ENCODE data around the gene AARS2. TPM values are rescaled to one million over a fixed set of nuclear protein-coding genes. Genes with fewer than 3 reads are reported as not detected.

The AARS2 gene
- total RNA-seq, 2 donors from 2014 or later = 9.6 to 17.8 TPM

- Histone ChIP-seq H3K4me1 (peaks cover 12% of the 10 kb centered on the region), H3K27me3 (peaks cover 0 to 15% of the 10 kb centered on the region in 2 donors), H3K27ac (no peak overlapping the region), H3K4me3 (no peak overlapping the region), H3K9me3 (no peaks in the 10 kb centered on the region), H3K36me3 (replicated peaks in 1 of 2; ENCODE audit: insufficient read depth in 1 of 2, low read depth in 2 of 2) (no peaks in the 10 kb centered on the region)
- intact Hi-C loops (cut with DNase I) = no loop called here
- ATAC-seq (no peak), DNase-seq (no peak)
- no peak for TF ChIP-seq POLR2A (IDR thresholded peaks at IDR 0.05)
- TF ChIP-seq CTCF (IDR thresholded peaks at IDR 0.05) = no peak
- 69 to 82% methylated on average over 22 to 23 of the region's 23 CpGs for WGBS, 2 donors
Measured at GRCh38 chr6:44276667-44277640, 36.2 kb downstream of the AARS2 start.

DNA sequence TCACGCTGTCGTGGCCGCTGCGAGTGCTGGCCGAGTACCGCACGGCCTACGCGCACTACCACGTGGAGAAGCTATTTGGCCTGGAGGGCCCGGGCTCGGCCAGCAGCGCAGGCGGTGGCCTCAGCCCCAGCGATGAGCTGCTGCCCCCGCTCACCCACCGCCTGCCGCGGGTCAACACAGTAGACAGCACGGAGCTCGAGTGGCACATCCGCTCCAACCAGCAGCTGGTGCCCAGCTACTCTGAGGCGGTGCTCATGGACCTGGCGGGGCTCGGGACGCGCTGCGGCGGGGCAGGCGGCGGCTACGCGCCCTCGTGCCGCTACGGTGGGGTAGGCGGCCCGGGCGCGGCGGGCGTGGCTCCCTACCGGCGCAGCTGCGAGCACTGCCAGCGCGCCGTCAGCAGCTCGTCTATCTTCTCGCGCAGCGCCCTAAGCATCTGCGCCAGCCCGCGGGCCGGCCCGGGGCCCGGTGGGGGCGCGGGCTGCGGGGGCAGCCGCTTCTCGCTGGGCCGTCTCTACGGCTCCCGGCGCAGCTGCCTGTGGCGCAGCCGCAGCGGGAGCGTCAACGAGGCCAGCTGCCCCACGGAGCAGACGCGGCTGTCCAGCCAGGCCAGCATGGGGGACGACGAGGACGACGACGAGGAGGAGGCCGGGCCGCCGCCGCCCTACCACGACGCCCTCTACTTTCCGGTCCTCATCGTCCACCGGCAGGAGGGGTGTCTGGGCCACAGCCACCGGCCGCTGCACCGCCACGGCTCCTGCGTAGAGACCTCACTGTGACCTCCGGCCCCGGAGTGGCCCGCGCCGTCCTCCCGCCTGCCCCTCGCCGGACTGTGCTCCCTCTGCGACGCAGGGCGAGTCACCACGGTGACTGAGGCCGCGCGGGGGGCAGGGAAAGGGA is 37.1 kb downstream of the AARS2 start:
- TF ChIP-seq POLR2A (IDR thresholded peaks at IDR 0.05) (no peak), CTCF (IDR thresholded peaks at IDR 0.05) (no peak)
- peaks cover 0 to 15% of the 10 kb centered on the region in 2 donors for H3K27me3 ChIP-seq
- ATAC-seq = peak; percentile 42

DNA sequence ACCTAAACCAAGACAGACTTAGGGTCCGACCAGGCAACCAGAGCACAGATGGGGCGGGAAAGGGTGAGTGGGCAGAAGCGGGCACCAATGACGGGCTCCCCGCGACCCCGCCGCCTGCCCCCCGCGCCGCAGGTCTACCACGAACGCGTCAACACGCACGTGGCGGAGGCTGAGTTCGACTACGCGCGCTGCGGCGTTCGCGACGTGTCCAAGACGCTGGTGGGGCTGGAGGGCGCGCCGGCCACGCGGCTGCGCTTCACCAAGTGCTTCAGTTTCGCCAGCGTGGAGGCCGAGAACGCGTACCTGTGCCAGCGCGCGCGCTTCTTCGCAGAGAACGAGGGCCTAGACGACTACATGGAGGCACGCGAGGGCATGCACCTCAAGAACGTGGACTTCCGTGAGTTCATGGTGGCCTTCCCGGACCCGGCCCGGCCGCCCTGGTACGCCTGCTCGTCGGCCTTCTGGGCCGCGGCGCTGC is 37.8 kb downstream of the AARS2 start:
- 74 to 83% methylated on average over 41 to 59 of the region's 59 CpGs for WGBS, 2 donors

More for the DNA sequence above, 37.1 kb downstream of the AARS2 start:
- H3K27ac ChIP-seq = no peak overlapping the region
- intact Hi-C loops (cut with DNase I) = no loop called here
- no peaks in the 10 kb centered on the region for H3K9me3 ChIP-seq
- DNase-seq = peak in 1 of 4 donors; percentile 42
- peaks cover 12% of the 10 kb centered on the region for H3K4me1 ChIP-seq
- WGBS, 2 donors = 11% methylated on average over 109 of the region's 109 CpGs; no CpG with 5 or more reads in 1 of the 2 donors
- H3K4me3 ChIP-seq = no peak overlapping the region
- no peaks in the 10 kb centered on the region for H3K36me3 ChIP-seq (replicated peaks in 1 of 2; ENCODE audit: insufficient read depth in 1 of 2, low read depth in 2 of 2)

DNA sequence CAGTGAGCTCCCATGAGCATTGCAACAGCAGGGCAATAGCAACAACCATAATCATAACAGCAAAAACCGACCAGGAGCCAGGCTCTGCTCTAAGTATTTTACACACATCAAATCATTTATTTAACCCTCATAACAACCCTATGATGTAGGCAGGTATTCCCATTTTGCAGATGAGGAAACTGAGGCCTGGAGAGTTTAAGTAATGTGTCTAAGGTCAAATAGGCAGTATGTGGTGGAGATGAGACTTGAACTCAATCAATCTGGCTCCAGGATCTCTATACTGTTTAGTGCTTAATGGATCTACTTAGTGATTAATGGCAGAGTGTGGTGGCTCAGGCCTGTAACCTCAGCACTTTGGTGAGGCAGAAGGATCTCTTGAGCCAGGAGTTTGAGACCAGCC is 39.5 kb downstream of the AARS2 start:
- DNase-seq = no peak
- 25 to 52% methylated on average over 1 of the region's 1 CpG for WGBS, 2 donors
- intact Hi-C loops (cut with DNase I) = loop anchor here (5.0 kb wide), 1 partner anchor 64 kb away; no protein-coding TSS in a partner anchor
- peaks cover 0 to 18% of the 10 kb centered on the region in 2 donors for H3K27me3 ChIP-seq
- peaks cover 12% of the 10 kb centered on the region for H3K4me1 ChIP-seq
- ATAC-seq = no peak
- H3K27ac ChIP-seq = no peak overlapping the region
- H3K4me3 ChIP-seq = no peak overlapping the region
- H3K36me3 ChIP-seq (replicated peaks in 1 of 2; ENCODE audit: insufficient read depth in 1 of 2, low read depth in 2 of 2) = no peaks in the 10 kb centered on the region
- no peak for TF ChIP-seq CTCF (IDR thresholded peaks at IDR 0.05)
- no peak for TF ChIP-seq POLR2A (IDR thresholded peaks at IDR 0.05)
- H3K9me3 ChIP-seq = no peaks in the 10 kb centered on the region

More for the DNA sequence above, 37.8 kb downstream of the AARS2 start:
- no peak overlapping the region for H3K4me3 ChIP-seq
- ATAC-seq (no peak), DNase-seq (no peak)
- no peak overlapping the region for H3K27ac ChIP-seq
- H3K4me1 ChIP-seq = peaks cover 12% of the 10 kb centered on the region
- H3K9me3 ChIP-seq = no peaks in the 10 kb centered on the region
- TF ChIP-seq CTCF (IDR thresholded peaks at IDR 0.05) (no peak), POLR2A (IDR thresholded peaks at IDR 0.05) (no peak)
- intact Hi-C loops (cut with DNase I) = no loop called here
- no peaks in the 10 kb centered on the region for H3K36me3 ChIP-seq (replicated peaks in 1 of 2; ENCODE audit: insufficient read depth in 1 of 2, low read depth in 2 of 2)
- H3K27me3 ChIP-seq = peaks cover 0 to 15% of the 10 kb centered on the region in 2 donors

All from body of pancreas (tissue), 4 donors.